GM13976 (cell line): Measurements from ENCODE around the gene SH2D1B.
A peak's percentile ranks its signal among the peaks of the same experiment; 100 is the strongest.

ENCODE experiments used
- DNase-seq: peaks from one replicate; pipeline ENCODE4 v3.0.0; 2012; ENCODE audit warnings: low spot score
- CTCF ChIP-seq: IDR thresholded peaks from 2 replicates; pipeline ENCODE4 v1.5.1; 2012; ENCODE audit warnings: borderline replicate concordance, mild to moderate bottlenecking; ENCODE audit not compliant: insufficient read depth; ENCODE audit errors: extremely low read depth, missing control alignments, control extremely low read depth
- in situ Hi-C: fragments of 300-500 bp; cut with MboI; formaldehyde crosslinking; loops from one replicate; pipeline ENCODE4 v1.12.0; 2022; ENCODE audit warnings: low sequenced_read_pairs, mixed read lengths, inconsistent platforms; ENCODE audit not compliant: unreplicated experiment

SH2D1B gene

DNA sequence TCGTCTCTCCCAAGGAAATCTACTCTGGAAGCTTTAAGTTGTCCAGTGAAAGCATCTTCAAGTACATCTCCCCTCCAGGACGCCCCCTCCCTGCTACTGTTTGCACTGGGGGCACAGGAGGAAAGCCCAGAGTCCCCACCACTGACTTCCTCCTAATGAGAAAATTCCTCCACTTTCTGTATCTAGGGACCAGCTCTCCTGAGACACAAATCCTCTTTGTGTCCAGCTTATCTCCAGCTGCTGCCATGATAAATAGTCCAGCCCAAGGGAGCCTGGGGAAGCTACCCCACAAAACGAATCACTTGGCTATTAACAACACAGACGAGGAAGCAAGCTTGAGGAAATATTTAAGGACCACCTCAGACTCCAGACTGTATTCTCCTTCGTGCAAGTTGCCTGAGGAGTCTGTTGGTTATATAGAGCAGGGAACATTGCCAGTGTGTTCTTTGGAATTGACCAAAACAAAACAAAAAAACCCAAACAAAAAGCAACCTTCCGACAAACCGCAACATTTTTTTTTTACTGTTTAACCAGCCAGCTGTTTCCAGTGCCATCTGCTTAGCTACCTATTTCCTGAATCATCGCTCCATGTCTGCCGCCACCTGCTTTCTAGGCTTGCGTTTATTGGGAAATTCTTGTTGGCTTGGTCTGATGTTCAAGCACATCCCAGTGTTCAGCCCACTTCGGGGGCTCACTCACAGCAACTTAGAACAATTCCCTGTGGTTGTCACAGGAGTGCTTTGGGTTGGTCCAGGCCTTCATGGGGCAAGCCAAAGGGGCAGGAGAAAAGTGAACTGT lies 22.7 kb downstream of the SH2D1B start:
- peak; percentile 7 for DNase-seq
- no peak for TF ChIP-seq CTCF
- in situ Hi-C loops: no loop called here

GRCh38 chr1:162388615-162389014 lies 23.3 kb downstream of the SH2D1B start:
- TF ChIP-seq CTCF: no peak
- in situ Hi-C loops: no loop called here
- DNase-seq: peak; percentile 8

- in situ Hi-C loops: no loop called here
- peak; percentile 7 for DNase-seq
- no peak for TF ChIP-seq CTCF
Observed at GRCh38 chr1:162388083-162388594, 23.8 kb downstream of the SH2D1B start.

DNA sequence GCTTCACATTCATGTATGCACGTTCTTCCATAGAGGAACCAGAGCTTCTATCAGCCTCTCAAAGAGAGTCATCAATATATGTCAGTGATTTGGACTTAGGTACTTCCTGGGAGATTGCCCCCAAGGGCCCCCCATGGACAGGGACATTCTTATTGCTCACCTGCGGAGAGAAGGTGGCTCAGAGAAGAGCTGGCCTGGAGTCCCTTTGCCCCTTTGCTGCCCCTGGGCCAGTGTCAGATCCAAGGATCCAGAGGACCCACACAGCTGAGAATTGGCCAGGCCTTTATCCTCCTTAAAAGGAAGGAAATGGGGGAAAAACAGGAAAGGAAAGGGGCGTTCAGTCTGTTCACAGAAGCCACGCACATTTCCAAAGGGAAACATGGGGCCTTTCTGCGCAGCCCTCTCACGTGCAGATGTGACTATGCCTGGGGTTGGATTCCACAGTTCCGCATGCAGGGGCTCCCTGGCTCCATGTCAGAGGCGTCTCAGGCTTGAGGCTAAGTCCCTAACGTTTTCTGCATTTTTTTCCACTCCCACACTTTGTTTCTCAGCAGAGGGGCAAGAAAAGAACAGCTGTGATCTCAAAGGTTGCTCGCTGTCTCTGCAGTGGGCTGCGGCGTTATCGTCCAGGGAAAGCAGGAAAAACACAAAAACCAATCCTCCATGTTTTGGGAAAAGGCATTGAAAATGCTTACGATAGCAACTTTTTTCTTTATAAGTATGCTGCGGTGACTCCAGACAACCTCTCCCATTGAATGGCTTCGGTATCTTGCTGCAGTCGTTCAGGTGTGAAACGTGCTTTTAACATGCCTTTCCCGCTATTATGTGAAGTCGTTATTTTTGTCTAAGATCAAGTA lies 24.5 kb downstream of the SH2D1B start:
- peak; percentile 4 for DNase-seq
- in situ Hi-C loops: no loop called here
- TF ChIP-seq CTCF: no peak

DNA sequence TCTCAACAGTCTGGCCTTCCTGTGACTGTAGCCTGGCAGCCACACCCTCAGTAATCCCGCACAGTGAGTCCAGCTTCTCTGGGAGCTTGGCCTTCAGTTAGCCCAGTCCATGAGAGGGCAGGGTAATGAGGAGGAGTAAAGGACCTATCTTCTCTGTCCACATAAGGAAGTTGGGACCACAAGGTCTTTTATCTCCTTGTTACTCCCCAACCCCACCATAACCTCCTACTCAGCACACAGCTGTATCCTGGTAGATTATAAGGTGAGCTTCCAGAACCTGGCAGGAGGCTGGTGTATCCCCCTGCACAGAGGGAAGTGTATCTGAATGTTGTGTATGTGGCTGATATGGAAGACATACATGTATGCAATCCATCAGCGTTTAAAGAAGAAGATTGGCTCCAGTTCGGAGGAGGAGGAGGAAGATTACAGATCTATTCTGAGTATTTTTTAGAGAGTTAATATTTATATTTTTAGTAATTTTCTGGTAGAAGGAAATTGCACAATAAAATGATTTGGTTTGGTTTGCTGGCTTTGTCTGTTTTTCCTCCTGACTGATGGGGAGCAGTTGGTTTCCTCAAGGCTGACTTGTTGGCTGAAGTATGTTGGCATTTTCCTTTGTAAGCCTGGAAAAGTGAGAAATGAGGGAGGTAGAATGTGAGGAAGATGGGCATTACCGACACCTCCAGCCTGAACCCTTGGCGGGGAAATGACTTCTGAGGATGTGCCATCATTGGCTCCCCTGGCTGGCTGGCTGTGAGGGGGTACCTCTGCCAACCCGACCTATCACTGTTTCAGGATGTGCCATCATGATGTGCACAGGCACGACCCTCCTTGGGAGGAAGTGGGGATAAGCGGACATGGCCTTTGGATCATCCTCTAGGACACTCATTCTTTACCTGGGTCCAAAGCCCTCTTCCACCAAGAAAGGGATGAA lies 25.4 kb downstream of the SH2D1B start:
- in situ Hi-C loops: no loop called here
- no peak for TF ChIP-seq CTCF
- peak; percentile 3 for DNase-seq

DNA sequence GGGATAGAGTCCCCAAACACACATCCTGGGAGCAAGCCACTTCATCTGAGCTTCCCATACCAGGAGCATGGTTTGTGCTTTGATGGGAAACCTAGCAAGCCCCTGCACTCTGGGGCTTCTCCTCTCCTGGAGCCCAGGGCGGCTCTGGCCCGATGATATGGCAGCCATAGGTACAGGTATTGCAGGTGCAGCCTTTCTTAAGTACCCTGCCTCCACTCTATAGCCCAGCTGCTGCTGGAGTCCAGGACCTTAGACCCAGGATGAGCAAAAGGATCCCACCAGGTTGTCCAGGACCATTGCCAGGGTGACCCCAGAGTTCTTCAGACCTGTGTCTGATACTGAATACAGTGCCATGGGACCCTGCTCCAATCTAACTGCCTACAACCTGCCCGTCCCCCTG lies 26.2 kb downstream of the SH2D1B start:
- no peak for TF ChIP-seq CTCF
- peak; percentile 12 for DNase-seq
- in situ Hi-C loops: no loop called here
